A673 (cell line): ENCODE data around the gene MGAT4A. TPM values are rescaled to one million over a fixed set of nuclear protein-coding genes. Genes with fewer than 3 reads are reported as not detected.

ENCODE experiments used
- BruUV-seq: library from RNA; stranded (reverse); fragments of 400-500 nt; replicated peaks from 2 replicates; lab custom pipeline; 2021; lab: Mats Ljungman, UMichigan
- CTCF ChIA-PET: fragments of 300-600 bp; sonication (Branson Sonifier 250); formaldehyde crosslinking; loops from one replicate; lab custom pipeline; 2022; ENCODE audit warnings: antibody characterized with exemption; lab: Charles Lee
- POLR2A ChIA-PET: fragments of 300-600 bp; sonication (Branson Sonifier 250); formaldehyde crosslinking; loops from one replicate; lab custom pipeline; 2022; ENCODE audit warnings: antibody characterized with exemption; ENCODE audit not compliant: low non-redundant PET; lab: Charles Lee
- DNase-seq: peaks from one replicate; pipeline ENCODE4 v3.0.0-alpha.2; 2015; ENCODE audit warnings: low spot score
- H3K27ac ChIP-seq: fragments of 200-600 bp; sonication (generic); 2 replicates; pipeline ENCODE4 v1.5.1; 2016; ENCODE audit warnings: mixed run types, low read depth, mild to moderate bottlenecking, mixed read lengths, antibody characterized with exemption, low read length; ENCODE audit not compliant: poor library complexity, severe bottlenecking
- H3K27me3 ChIP-seq: fragments of 200-600 bp; sonication (generic); replicated peaks from 2 replicates; pipeline ENCODE4 v1.6.1; 2017; ENCODE audit warnings: mixed run types, low read depth, mild to moderate bottlenecking, mixed read lengths, antibody characterized with exemption, low read length; ENCODE audit not compliant: insufficient read depth, poor library complexity
- H3K36me3 ChIP-seq: fragments of 200-600 bp; sonication (generic); 2 replicates; pipeline ENCODE4 v1.6.1; 2016; ENCODE audit warnings: mixed run types, mild to moderate bottlenecking, mixed read lengths, antibody characterized with exemption, low read length; ENCODE audit not compliant: insufficient read depth, poor library complexity, severe bottlenecking
- H3K4me1 ChIP-seq: fragments of 200-600 bp; sonication (generic); 2 replicates; pipeline ENCODE4 v1.6.1; 2017; ENCODE audit warnings: mixed run types, mild to moderate bottlenecking, mixed read lengths, antibody characterized with exemption, low read length; ENCODE audit not compliant: insufficient read depth, poor library complexity, severe bottlenecking
- H3K4me3 ChIP-seq: fragments of 200-600 bp; sonication (generic); 2 replicates; pipeline ENCODE4 v1.5.1; 2016; ENCODE audit warnings: low read depth, mixed run types, mild to moderate bottlenecking, mixed read lengths, low read length; ENCODE audit not compliant: poor library complexity, severe bottlenecking
- H3K9me3 ChIP-seq: fragments of 200-600 bp; sonication (generic); 2 replicates; pipeline ENCODE4 v1.6.1; 2016; ENCODE audit warnings: mixed run types, low read depth, mild to moderate bottlenecking, mixed read lengths, antibody characterized with exemption, low read length; ENCODE audit not compliant: poor library complexity, severe bottlenecking
- EZH2 ChIP-seq: fragments of 200-600 bp; sonication (generic); IDR thresholded peaks from 2 replicates; pipeline ENCODE4 v1.6.1; 2017; ENCODE audit warnings: borderline replicate concordance, low read depth, mild to moderate bottlenecking, mixed read lengths, antibody characterized with exemption, low read length; ENCODE audit not compliant: poor library complexity, severe bottlenecking
- intact Hi-C: fragments of 100-400 bp; cut with micrococcal nuclease; formaldehyde crosslinking; loops from one replicate; pipeline ENCODE4 v1.10.0; 2022; ENCODE audit not compliant: unreplicated experiment
- total RNA-seq: library from RNA; stranded (reverse); gene quantifications from 2 replicates; pipeline ENCODE4 v1.2.3, GENCODE V29; 2021
- TF ChIP-seq, protein P1 (sequence below): fragments of 300-800, 200-600 bp; sonication (generic); conservative IDR thresholded peaks from 2 replicates; pipeline ENCODE4 v1.5.1; 2017; ENCODE audit warnings: low read depth, mild to moderate bottlenecking, antibody characterized with exemption, low read length, moderate library complexity, mixed read lengths

The MGAT4A gene
- total RNA-seq, 1 experiment from 2014 or later: 0.09 TPM

DNA sequence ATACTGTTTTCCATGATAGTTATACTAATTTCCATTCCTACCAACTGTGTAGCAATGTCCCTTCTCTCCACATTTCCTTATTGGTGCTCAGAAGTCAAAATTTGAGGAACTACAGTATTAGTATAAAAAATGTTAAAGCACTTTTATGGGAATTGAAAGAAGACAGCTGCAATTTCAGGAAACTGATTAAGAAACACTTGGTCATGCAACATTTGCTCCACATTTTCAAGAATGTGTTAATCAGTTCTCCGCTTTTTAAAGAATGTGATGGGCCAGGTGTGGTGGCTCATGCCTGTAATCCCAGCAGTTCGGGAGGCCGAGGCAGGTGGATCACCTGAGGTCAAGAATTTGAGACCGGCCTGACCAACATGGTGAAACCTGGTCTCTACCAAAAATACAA lies 33.6 kb upstream of the MGAT4A start:
- no peaks in the 10 kb centered on the region for H3K9me3 ChIP-seq
- CTCF ChIA-PET: no interaction called here
- intact Hi-C loops: no loop called here
- H3K27me3 ChIP-seq: peaks cover 3% of the 10 kb centered on the region
- no peak for DNase-seq
- no peak overlapping the region for H3K4me3 ChIP-seq
- TF ChIP-seq, protein P1, sequence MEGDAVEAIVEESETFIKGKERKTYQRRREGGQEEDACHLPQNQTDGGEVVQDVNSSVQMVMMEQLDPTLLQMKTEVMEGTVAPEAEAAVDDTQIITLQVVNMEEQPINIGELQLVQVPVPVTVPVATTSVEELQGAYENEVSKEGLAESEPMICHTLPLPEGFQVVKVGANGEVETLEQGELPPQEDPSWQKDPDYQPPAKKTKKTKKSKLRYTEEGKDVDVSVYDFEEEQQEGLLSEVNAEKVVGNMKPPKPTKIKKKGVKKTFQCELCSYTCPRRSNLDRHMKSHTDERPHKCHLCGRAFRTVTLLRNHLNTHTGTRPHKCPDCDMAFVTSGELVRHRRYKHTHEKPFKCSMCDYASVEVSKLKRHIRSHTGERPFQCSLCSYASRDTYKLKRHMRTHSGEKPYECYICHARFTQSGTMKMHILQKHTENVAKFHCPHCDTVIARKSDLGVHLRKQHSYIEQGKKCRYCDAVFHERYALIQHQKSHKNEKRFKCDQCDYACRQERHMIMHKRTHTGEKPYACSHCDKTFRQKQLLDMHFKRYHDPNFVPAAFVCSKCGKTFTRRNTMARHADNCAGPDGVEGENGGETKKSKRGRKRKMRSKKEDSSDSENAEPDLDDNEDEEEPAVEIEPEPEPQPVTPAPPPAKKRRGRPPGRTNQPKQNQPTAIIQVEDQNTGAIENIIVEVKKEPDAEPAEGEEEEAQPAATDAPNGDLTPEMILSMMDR: no peak
- TF ChIP-seq EZH2: no peak
- POLR2A ChIA-PET: no interaction called here
- H3K4me1 ChIP-seq: no peaks in the 10 kb centered on the region
- no peak overlapping the region for H3K27ac ChIP-seq
- no peaks in the 10 kb centered on the region for H3K36me3 ChIP-seq
- BruUV-seq: no TSS peak

DNA sequence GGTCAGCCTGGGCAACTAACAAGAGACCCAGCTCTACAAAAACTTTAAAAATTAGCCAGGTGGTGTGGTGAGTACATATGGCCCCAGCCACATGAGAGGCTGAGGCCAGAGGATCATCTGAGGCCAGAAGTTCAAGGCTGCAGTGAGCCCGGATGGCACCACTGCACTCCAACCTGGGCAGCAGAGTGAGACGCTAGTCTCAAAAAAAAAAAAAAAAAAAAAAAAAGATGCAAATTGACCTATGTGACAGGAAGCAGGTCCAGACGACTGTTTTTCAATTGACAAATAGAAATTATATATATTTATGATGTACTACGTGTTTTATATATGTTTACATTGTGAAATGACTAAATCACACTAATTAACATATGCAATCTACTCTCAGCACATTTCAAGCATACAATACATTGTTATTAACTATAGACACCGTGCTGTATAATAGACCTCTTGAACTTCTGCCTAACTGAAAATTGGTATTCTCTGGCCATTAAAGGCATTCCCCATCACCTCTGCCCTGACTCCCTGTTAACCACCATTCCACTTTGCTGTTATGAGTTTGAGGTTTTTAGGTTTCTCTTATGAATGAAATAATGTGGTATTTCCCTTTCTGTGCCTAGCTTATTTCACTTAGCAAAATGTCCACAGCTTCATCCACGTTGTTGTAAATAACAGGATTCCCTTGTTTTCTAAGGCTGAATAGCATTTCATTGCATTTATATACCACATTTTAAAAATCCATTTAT lies 32.4 kb upstream of the MGAT4A start:
- H3K36me3 ChIP-seq: no peaks in the 10 kb centered on the region
- POLR2A ChIA-PET: no interaction called here
- H3K27me3 ChIP-seq: peaks cover 5% of the 10 kb centered on the region
- no peak for DNase-seq
- H3K27ac ChIP-seq: no peak overlapping the region
- no peaks in the 10 kb centered on the region for H3K4me1 ChIP-seq
- intact Hi-C loops: no loop called here
- no TSS peak for BruUV-seq
- H3K9me3 ChIP-seq: no peaks in the 10 kb centered on the region
- no peak overlapping the region for H3K4me3 ChIP-seq
- TF ChIP-seq, protein P1: no peak
- no peak for TF ChIP-seq EZH2
- CTCF ChIA-PET: no interaction called here

DNA sequence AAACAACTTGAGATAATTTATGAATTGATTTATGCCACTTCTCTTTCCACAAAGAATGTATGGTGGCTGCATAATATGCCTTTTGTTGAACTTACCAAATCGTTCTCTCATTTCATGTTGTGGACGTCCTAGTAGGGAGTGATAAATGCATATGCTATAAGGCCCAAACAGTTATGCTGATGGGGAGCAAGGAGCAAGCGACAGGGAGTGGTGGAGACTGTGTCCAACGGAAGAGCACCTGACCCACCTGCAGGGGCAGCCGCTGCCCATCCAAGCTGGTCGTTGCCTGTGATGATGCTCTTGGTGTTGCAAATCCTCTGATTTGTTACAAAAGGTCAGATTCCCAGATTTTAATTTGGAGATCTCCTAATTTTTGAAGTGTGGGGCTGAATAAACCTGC lies 31.0 kb upstream of the MGAT4A start:
- no TSS peak for BruUV-seq
- POLR2A ChIA-PET: no interaction called here
- no peaks in the 10 kb centered on the region for H3K9me3 ChIP-seq
- no peak for TF ChIP-seq EZH2
- TF ChIP-seq, protein P1: no peak
- no peaks in the 10 kb centered on the region for H3K4me1 ChIP-seq
- intact Hi-C loops: no loop called here
- H3K27me3 ChIP-seq: peaks cover 15% of the 10 kb centered on the region
- H3K27ac ChIP-seq: no peak overlapping the region
- no peak for DNase-seq
- H3K36me3 ChIP-seq: no peaks in the 10 kb centered on the region
- CTCF ChIA-PET: no interaction called here
- no peak overlapping the region for H3K4me3 ChIP-seq
